IMR-90 (cell line): ENCODE measurements around the gene SPC25. TPM values are rescaled to one million over a fixed set of nuclear protein-coding genes. Genes with fewer than 3 reads are reported as not detected.

Experiments
- ATAC-seq: fragments of 200-7000 bp; cut with Tn5 transposase; 2 replicates; pipeline ENCODE4 v1.9.1; 2020; ENCODE audit warnings: low read depth, mild to moderate bottlenecking, moderate library complexity
- BruUV-seq: library from RNA; stranded (reverse); fragments of 400-500 nt; replicated peaks from 2 replicates; lab custom pipeline; 2021; lab: Mats Ljungman, UMichigan
- CTCF ChIA-PET: fragments of 300-600 bp; formaldehyde crosslinking; extraction: SDS; loops from one replicate; lab custom pipeline; 2021; ENCODE audit warnings: antibody characterized with exemption; lab: Yijun Ruan, JAX
- POLR2A ChIA-PET: fragments of 300-600 bp; sonication (Branson Sonifier 250); formaldehyde crosslinking; loops from one replicate; lab custom pipeline; 2022; ENCODE audit warnings: antibody characterized with exemption; ENCODE audit not compliant: unreplicated experiment; lab: Charles Lee
- DNase-seq: peaks from one replicate; pipeline ENCODE4 v3.0.0; 2013
- H2AFZ ChIP-seq: replicated peaks from 2 replicates; pipeline ENCODE3; 2013; ENCODE audit warnings: low read length, mild to moderate bottlenecking; ENCODE audit not compliant: poor library complexity
- H2AK5ac ChIP-seq: 2 replicates; pipeline ENCODE4 v1.6.1; 2013; ENCODE audit warnings: low read depth, low read length, inconsistent platforms
- H2AK9ac ChIP-seq: replicated peaks from 2 replicates; pipeline ENCODE3; 2013; ENCODE audit warnings: mild to moderate bottlenecking, low read depth, low read length, moderate library complexity; ENCODE audit not compliant: poor library complexity
- H2BK120ac ChIP-seq: 2 replicates; pipeline ENCODE4 v1.6.1; 2013; ENCODE audit warnings: low read depth, low read length, inconsistent platforms
- H2BK15ac ChIP-seq: 3 replicates; pipeline ENCODE4 v1.6.1; 2013; ENCODE audit warnings: low read depth, low read length, inconsistent platforms
- H2BK20ac ChIP-seq: 2 replicates; pipeline ENCODE4 v1.6.1; 2013; ENCODE audit warnings: low read depth, mild to moderate bottlenecking, inconsistent platforms, low read length, moderate library complexity
- H2BK5ac ChIP-seq: 2 replicates; pipeline ENCODE4 v1.6.1; 2013; ENCODE audit warnings: mild to moderate bottlenecking, low read depth, low read length, inconsistent platforms; ENCODE audit not compliant: poor library complexity, severe bottlenecking
- H3K14ac ChIP-seq: replicated peaks from 2 replicates; pipeline ENCODE4 v1.6.1; 2013; ENCODE audit warnings: low read depth, low read length, inconsistent platforms
- H3K18ac ChIP-seq: 2 replicates; pipeline ENCODE4 v1.6.1; 2013; ENCODE audit warnings: low read depth, low read length, control low read depth
- H3K23ac ChIP-seq: 2 replicates; pipeline ENCODE4 v1.6.1; 2013; ENCODE audit warnings: low read depth, low read length, inconsistent platforms
- H3K27ac ChIP-seq: 2 replicates; pipeline ENCODE4 v1.5.1; 2013; ENCODE audit warnings: mild to moderate bottlenecking, control low read depth, low read length; ENCODE audit not compliant: insufficient read depth
- H3K27me3 ChIP-seq: 2 replicates; pipeline ENCODE4 v1.6.1; 2013; ENCODE audit warnings: low read length; ENCODE audit not compliant: control insufficient read depth, insufficient read depth
- H3K36me3 ChIP-seq: 2 replicates; pipeline ENCODE4 v1.6.1; 2013; ENCODE audit warnings: low read length, mixed read lengths; ENCODE audit not compliant: control insufficient read depth, insufficient read depth
- H3K4ac ChIP-seq: 2 replicates; pipeline ENCODE4 v1.6.1; 2013; ENCODE audit warnings: low read depth, low read length, inconsistent platforms
- H3K4me1 ChIP-seq: 2 replicates; pipeline ENCODE4 v1.6.1; 2013; ENCODE audit warnings: low read length, mixed read lengths; ENCODE audit not compliant: control insufficient read depth, insufficient read depth
- H3K4me2 ChIP-seq: 2 replicates; pipeline ENCODE4 v1.6.1; 2013; ENCODE audit warnings: low read depth, mild to moderate bottlenecking, control low read depth, low read length, moderate library complexity
- H3K4me3 ChIP-seq: 2 replicates; pipeline ENCODE4 v1.5.1; 2013; ENCODE audit warnings: low read depth, mild to moderate bottlenecking, control low read depth, low read length, moderate library complexity; ENCODE audit not compliant: insufficient read depth
- H3K56ac ChIP-seq: 2 replicates; pipeline ENCODE4 v1.6.1; 2013; ENCODE audit warnings: low read length, inconsistent platforms; ENCODE audit not compliant: insufficient read depth; ENCODE audit errors: extremely low read depth
- H3K79me1 ChIP-seq, 2 experiments: 2 replicates each; pipeline ENCODE4 v1.6.1; 2013; ENCODE audit warnings: low read length in 2 of 2, inconsistent platforms in 1 of 2, low read depth in 1 of 2
- H3K9ac ChIP-seq: 2 replicates; pipeline ENCODE4 v1.6.1; 2013; ENCODE audit warnings: low read depth, low read length, control low read depth
- H3K9me1 ChIP-seq: 2 replicates; pipeline ENCODE4 v1.6.1; 2013; ENCODE audit warnings: low read length, inconsistent platforms; ENCODE audit not compliant: insufficient read depth
- H3K9me3 ChIP-seq: 2 replicates; pipeline ENCODE4 v1.6.1; 2013; ENCODE audit warnings: low read length; ENCODE audit not compliant: control insufficient read depth, insufficient read depth
- H4K20me1 ChIP-seq: 2 replicates; pipeline ENCODE4 v1.6.1; 2013; ENCODE audit warnings: low read length, inconsistent platforms; ENCODE audit not compliant: insufficient read depth
- H4K5ac ChIP-seq: 2 replicates; pipeline ENCODE4 v1.6.1; 2013; ENCODE audit warnings: mild to moderate bottlenecking, low read depth, low read length, control low read depth
- H4K8ac ChIP-seq, 2 experiments: 2 replicates each; pipeline ENCODE4 v1.6.1; 2013; ENCODE audit warnings: low read depth in 2 of 2, low read length in 2 of 2, control low read depth in 1 of 2, inconsistent platforms in 1 of 2
- H4K91ac ChIP-seq: 2 replicates; pipeline ENCODE4 v1.6.1; 2013; ENCODE audit warnings: low read depth, low read length, inconsistent platforms; ENCODE audit not compliant: insufficient read depth
- CEBPB ChIP-seq: IDR thresholded peaks from 2 replicates; pipeline ENCODE4 v1.6.1; 2012; ENCODE audit warnings: low read depth, low read length, improper control_type of control experiment
- CTCF ChIP-seq: conservative IDR thresholded peaks from 2 replicates; pipeline ENCODE4 v1.5.1; 2012; ENCODE audit warnings: mild to moderate bottlenecking, low read depth, low read length, improper control_type of control experiment
- ELK1 ChIP-seq: fragments of 150-350 bp; IDR thresholded peaks from 2 replicates; pipeline ENCODE4 v1.6.1; 2016; ENCODE audit warnings: low read depth, mild to moderate bottlenecking, low read length, moderate library complexity, borderline replicate concordance
- FOS ChIP-seq: fragments of 150-350 bp; IDR thresholded peaks from 2 replicates; pipeline ENCODE4 v1.6.1; 2016; ENCODE audit warnings: low read depth, low read length
- MAFK ChIP-seq: IDR thresholded peaks from 2 replicates; pipeline ENCODE4 v1.6.1; 2012; ENCODE audit warnings: low read depth, low read length, improper control_type of control experiment
- MAZ ChIP-seq: IDR thresholded peaks from 2 replicates; pipeline ENCODE4 v1.6.1; 2012; ENCODE audit warnings: low read depth, mild to moderate bottlenecking, low read length, improper control_type of control experiment, moderate library complexity, borderline replicate concordance
- MXI1 ChIP-seq: IDR thresholded peaks from 2 replicates; pipeline ENCODE4 v1.6.1; 2012; ENCODE audit warnings: low read depth, mild to moderate bottlenecking, low read length, moderate library complexity, borderline replicate concordance
- NFE2L2 ChIP-seq: fragments of 150-350 bp; IDR thresholded peaks from 2 replicates; pipeline ENCODE4 v1.6.1; 2016; ENCODE audit warnings: low read depth, mild to moderate bottlenecking, low read length
- POLR2A ChIP-seq: IDR thresholded peaks from 2 replicates; pipeline ENCODE4 v1.6.1; 2012; ENCODE audit warnings: mild to moderate bottlenecking, low read depth, low read length
- RAD21 ChIP-seq: IDR thresholded peaks from 2 replicates; pipeline ENCODE4 v1.6.1; 2012; ENCODE audit warnings: low read length, improper control_type of control experiment
- RCOR1 ChIP-seq: IDR thresholded peaks from 2 replicates; pipeline ENCODE4 v1.6.1; 2012; ENCODE audit warnings: mild to moderate bottlenecking, low read length, improper control_type of control experiment; ENCODE audit not compliant: insufficient replicate concordance
- RFX5 ChIP-seq: IDR thresholded peaks from 2 replicates; pipeline ENCODE4 v1.8.0; 2012; ENCODE audit warnings: low read depth, mild to moderate bottlenecking, low read length, moderate library complexity
- SMC3 ChIP-seq: fragments of 150-350 bp; IDR thresholded peaks from 2 replicates; pipeline ENCODE4 v1.6.1; 2016; ENCODE audit warnings: low read depth, mild to moderate bottlenecking, antibody characterized with exemption, low read length, moderate library complexity
- WGBS, 2 experiments: methylation state at CpG; one replicate each; pipeline versions ENCODE4 v1.1.5 to v1.1.7; 2013; ENCODE audit warnings: missing lambda C conversion rate in 2 of 2; ENCODE audit not compliant: insufficient read length in 1 of 2; ENCODE audit errors: extremely low coverage in 2 of 2; 5-methylcytosine and 5-hydroxymethylcytosine counted together
- dilution Hi-C: fragments of 300-500 bp; cut with HindIII; formaldehyde crosslinking; loops from one replicate; pipeline ENCODE4 v1.14.3; 2018; ENCODE audit warnings: low sequenced_read_pairs; ENCODE audit not compliant: unreplicated experiment
- in situ Hi-C: fragments of 300-500 bp; cut with MboI; formaldehyde crosslinking; loops from 3 replicates; pipeline ENCODE4 v1.14.3; 2019; ENCODE audit warnings: low sequenced_read_pairs, inconsistent platforms, mixed read lengths
- intact Hi-C: fragments of 100-400 bp; cut with micrococcal nuclease; formaldehyde crosslinking; loops from 2 replicates; pipeline ENCODE4 v1.10.0; 2022
- polyA plus RNA-seq, 3 experiments: library from polyadenylated mRNA; depleted of rRNA; stranded (reverse); fragments of >200 nt; gene quantifications; 2 replicates each; pipeline ENCODE4 v1.2.3, GENCODE V29; 2012; ENCODE audit warnings: low replicate concordance in 1 of 3
- total RNA-seq: library from RNA; depleted of rRNA; stranded (reverse); fragments of >200 nt; gene quantifications from 2 replicates; pipeline ENCODE4 v1.2.3, GENCODE V29; 2012
- TF ChIP-seq, protein P1 (sequence below): fragments of 150-350 bp; IDR thresholded peaks from 2 replicates; pipeline ENCODE4 v1.6.1; 2017; ENCODE audit warnings: mild to moderate bottlenecking, antibody characterized with exemption, low read length, low read depth

The SPC25 gene
- total and polyA plus RNA-seq, 2 of the 4 experiments (the other 2 are of a cell fraction), result 2.0 to 7.1 TPM

- H2BK120ac ChIP-seq, result no peak overlapping the region
- peaks cover 4% of the 10 kb centered on the region; the same call in 1 of the 2 replicates for H3K27me3 ChIP-seq
- H2AFZ ChIP-seq, result no peak overlapping the region
- H3K4me3 ChIP-seq, result no peak overlapping the region
- in situ Hi-C loops, result no loop called here
- H2BK5ac ChIP-seq, result no peak overlapping the region
- no peaks in the 10 kb centered on the region for H3K36me3 ChIP-seq
- intact Hi-C loops, result no loop called here
- H3K79me1 ChIP-seq, result no peaks in the 10 kb centered on the region
- no peaks in the 10 kb centered on the region for H3K9me1 ChIP-seq
- H3K23ac ChIP-seq, result no peak overlapping the region
- no peak overlapping the region for H4K8ac ChIP-seq
- ChIA-PET POLR2A (no interaction called here), CTCF (no interaction called here)
- no peak for DNase-seq
- no peak overlapping the region for H2AK9ac ChIP-seq
- H3K18ac ChIP-seq, result no peak overlapping the region
- no peak overlapping the region for H3K27ac ChIP-seq
- H4K91ac ChIP-seq, result no peak overlapping the region
- no peak overlapping the region for H3K56ac ChIP-seq
- 0% methylated on average over 1 of the region's 3 CpGs; no CpG with 5 or more reads in 1 of the 2 experiments for WGBS, 2 experiments
- no peak overlapping the region for H3K4ac ChIP-seq
- H4K20me1 ChIP-seq, result no peaks in the 10 kb centered on the region
- BruUV-seq, result no TSS peak
- no peak overlapping the region for H3K4me2 ChIP-seq
- TF ChIP-seq NFE2L2 (no peak), CTCF (no peak), CEBPB (no peak), FOS (no peak), MAFK (no peak), MXI1 (no peak), MAZ (no peak), RCOR1 (no peak), ELK1 (no peak), POLR2A (no peak), RAD21 (no peak), SMC3 (no peak), RFX5 (no peak)
- TF ChIP-seq, protein P1, sequence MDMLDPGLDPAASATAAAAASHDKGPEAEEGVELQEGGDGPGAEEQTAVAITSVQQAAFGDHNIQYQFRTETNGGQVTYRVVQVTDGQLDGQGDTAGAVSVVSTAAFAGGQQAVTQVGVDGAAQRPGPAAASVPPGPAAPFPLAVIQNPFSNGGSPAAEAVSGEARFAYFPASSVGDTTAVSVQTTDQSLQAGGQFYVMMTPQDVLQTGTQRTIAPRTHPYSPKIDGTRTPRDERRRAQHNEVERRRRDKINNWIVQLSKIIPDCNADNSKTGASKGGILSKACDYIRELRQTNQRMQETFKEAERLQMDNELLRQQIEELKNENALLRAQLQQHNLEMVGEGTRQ, result no peak
- H3K14ac ChIP-seq, result no peak overlapping the region
- H2AK5ac ChIP-seq, result no peak overlapping the region
- no peaks in the 10 kb centered on the region for H3K4me1 ChIP-seq
- no peak for ATAC-seq
- dilution Hi-C loops, result no loop called here
- H2BK20ac ChIP-seq, result no peak overlapping the region
- H3K9me3 ChIP-seq, result no peaks in the 10 kb centered on the region
- H4K5ac ChIP-seq, result no peak overlapping the region
- no peak overlapping the region for H2BK15ac ChIP-seq
- no peak overlapping the region for H3K9ac ChIP-seq
Observed at GRCh38 chr2:168929031-168929430, 38.8 kb upstream of the SPC25 start.
